ENCODE data around the gene COA5.

DNA sequence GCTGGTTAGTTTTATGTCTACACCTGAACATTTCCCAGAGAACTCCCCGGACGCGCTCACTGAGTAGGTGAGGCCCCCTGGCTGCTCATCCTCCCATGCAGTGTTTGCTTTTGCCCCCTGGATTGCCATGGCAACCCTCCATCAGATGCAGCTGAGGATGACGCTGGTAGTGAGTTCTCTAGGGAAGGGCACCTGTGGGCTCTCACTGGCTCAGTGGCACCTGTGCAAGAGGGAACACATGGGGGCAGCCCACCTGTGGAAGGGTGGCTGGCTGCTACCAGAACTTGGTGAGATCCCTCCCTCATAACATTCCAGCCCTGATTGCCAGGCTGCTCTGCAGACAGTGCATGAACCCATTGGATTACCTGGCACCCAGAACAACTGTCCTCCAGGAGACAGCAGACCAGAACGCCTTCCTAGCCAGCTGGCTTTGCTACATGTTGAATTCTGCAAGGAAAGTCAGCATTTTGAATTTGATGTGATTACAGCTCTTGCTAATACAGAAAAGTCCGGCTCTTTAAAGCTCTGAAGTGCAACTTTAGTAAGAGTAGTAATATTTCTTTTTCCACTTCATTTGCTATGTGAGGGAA is 21.7 kb downstream of the COA5 start:
- TF ChIP-seq POLR2AphosphoS5 (IDR thresholded peaks at IDR 0.05), result no peak
- TF ChIP-seq POLR2A (IDR thresholded peaks at IDR 0.05), result no peak
